ENCODE results near the gene ASTE1.
"Not testable (repeated sequence)": the region's sequence is repeated elsewhere in the genome, so short reads cannot be mapped to it uniquely, and the experiment has no call there.

ASTE1 gene

DNA sequence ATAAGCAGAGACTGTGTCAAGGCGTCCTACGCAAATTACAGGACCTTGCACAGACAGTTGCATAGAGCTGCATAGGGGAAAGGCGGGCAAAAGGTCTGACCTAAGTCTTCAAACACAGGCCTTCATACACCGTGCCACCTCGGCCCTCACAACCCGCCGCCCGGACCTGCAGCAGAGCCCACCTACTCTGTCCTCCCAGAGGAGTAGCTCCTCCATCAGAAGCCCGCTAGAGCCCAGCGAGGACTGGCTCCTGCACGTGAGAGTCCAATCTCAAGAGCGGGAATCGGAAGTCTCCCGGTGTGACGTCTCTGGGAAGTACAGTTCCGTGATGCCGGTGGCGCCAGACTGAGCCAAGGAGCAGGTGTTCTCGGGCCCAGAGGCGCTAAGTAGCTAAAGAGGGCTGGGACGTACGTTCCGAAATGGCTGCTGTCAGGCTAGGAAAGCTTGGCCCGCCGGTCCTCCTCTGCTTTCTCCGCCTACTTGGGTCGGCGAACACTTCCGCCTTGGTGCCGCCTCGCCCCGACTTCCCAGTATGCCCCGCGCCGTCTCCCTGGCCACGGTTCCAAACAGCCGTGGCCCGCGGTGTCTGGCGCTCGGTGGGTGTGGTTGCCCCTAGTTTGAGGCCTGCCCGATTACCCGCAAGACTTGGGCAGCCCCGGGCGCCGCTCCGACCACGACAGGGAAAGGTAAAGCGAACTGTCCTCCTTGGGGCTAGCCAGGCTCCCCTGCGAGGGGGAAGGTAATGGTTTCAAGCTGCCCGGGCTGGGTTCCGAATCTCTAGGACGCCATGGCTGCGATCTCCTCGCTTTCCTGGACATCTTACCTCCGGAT, at the start of gene ASTE1, which contains the start of gene NEK11:
Gene ASTE1 (minus strand): TSS at position 505 of the 831 bp plus-strand sequence. CDS start 1,519 bp downstream, outside the sequence.
Gene NEK11 (plus strand): TSS at position 557 of the 831 bp plus-strand sequence. CDS start 2,832 bp downstream, outside the sequence.
- DNase-seq = peak; percentile 83 to 87

DNA sequence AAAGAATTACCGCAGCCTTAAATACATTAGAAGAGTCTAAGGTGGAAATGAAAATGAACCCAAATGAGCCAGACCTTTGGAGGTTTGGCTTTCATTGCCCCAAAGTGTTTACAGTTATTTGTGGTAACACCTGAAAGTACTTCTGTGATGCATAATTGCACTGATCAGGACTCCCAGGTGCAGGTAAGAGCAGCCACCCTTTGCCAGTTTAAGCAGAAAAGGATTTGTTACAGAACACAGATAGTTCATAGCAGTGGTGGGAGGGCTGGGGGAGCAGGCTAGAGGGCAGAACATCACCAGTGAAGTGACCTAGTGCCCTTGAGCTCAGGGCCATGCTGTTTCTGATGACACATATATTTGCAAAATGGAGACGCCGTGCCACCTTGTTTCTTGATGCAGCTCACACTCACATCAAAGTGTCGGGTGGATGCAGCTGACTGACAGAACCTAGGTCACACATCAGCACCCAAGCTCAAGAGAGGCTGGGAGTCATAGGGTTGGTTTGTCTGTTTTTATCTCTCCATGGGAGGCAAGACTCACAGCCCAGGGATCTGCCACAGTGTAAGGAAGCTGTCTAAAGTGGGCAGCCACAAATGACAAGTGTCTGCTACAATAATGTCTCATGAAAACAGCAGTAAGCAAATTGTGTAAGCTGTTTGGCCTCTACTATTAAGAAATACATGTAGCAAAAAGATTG, 49.2 kb upstream of the ASTE1 start:
- DNase-seq = no peak

GRCh38 chr3:131072845-131073244, 46.2 kb upstream of the ASTE1 start:
- no peak for DNase-seq

- DNase-seq = peak; percentile 18 to 33
Observed at GRCh38 chr3:131072099-131072559, 45.5 kb upstream of the ASTE1 start.

DNA sequence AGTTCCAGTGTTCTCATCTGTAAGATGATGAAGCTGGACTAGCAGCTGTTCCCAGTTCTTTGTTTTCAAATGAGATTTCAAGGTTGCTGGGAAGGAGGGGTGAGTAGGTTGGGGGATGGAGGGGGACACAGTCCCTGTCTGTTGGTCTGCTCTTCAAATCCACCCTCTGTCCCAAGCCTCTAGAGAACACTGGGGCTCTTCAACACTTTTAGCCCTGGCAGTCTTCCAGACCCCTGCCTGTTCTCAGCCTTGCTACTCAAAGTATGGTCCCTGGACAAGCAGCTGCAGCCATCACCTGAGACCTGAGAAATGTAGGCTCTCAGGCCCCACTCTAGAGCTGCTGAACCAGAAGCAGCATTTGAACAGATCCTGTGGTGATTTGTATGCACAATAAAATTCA, 41.4 kb upstream of the ASTE1 start:
- no peak for DNase-seq

DNA sequence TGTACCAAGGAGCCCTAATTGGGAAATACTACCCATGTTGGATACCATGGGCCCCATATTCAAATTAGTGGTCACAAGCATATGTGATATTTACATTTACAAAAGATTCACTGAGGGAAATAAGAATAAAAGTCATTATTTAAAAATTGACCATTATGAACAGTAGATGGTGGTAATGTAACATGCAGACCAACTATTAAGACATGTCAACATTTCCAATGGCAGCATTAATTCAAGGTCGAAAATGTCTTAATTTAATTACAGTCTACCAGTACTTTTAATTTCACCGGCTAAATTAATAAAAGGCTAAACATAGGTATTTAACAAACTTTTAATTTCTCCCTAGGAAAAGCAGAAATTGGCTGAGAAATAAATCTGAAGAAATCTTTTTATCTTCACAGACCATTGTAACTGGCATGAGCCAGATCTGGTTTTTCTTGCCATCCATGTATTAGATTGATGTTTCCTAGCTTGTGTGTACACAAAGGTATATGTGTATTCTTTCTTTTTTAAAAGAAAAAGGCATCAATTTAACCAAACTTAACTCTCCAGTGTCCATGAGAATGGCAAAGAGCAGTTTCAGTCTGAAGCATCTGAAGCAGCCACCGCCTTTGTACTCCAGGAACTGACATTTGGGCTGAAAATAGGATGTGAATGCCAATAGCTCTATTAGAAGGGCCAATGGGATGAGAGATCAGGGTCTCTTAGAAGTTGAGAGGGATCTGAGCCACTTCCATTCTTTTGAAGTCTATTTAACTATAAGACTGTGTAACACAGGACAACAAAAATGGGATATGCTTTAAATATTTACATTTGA, 26.6 kb upstream of the ASTE1 start:
- DNase-seq = peak in 1 of 2 donors; percentile 7

- no peak for DNase-seq
Observed at GRCh38 chr3:131050001-131050400, 23.4 kb upstream of the ASTE1 start.

DNA sequence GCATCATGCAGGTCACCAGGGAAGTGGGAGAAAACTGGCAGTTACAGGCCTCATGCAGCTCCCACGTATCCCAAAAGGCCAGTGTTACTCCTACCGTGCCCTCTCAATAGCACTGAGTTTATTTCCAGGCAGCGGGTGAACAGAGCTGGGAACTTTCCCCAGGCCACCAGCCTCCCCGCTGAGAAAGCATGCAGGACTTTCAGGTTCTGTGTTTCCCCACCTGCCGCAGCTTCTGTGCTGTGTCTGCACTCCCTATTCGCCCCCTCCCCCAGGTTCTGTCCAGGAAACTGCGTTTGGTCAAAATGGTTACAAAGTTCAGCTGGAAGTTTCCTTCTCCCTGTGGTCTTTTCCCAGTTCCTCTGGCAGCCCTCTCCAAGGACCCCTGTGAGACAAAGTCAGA, 21.4 kb upstream of the ASTE1 start:
- DNase-seq = no peak

- DNase-seq = no peak
Observed at GRCh38 chr3:131047582-131047981, 21.0 kb upstream of the ASTE1 start.

- DNase-seq = not testable (repeated sequence)
Observed at GRCh38 chr3:131042271-131042985, 15.8 kb upstream of the ASTE1 start.

DNA sequence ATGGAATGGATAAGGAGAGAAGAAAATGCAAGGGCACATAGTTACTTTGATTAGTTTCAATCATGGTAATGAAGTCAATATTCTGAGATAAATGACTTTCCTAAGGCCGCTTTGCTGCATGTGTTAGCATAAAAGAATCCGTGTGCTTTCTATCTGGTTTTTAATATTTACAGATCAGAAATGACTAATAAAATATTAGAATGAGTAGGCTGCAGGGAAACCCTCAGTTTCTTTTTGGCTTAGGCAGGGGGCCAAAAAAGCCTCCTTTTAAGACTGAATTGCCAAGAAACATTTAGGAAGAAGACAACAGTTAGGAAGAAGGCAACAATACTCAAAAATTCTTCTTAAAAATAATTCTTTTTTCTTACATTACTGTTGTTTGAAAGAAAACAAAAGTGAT, 11.7 kb upstream of the ASTE1 start:
- DNase-seq = no peak

DNA sequence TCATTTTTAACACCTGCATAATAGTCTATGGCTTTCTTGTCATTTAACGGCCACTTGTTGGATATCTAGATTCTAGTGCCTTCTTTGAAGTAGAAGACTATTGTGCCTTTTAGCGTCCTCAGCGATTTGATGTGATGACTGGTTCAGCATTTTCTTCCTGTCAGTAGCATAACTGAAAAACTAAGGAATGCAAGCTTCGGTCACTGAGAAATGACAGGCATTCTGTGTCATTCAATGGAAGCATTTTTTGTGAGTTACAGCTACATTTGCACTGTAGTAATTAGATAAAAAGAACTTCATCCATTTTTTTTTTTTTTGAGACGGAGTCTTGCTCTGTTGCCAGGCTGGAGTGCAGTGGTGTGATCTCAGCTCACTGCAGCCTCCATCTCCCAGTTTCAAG, 10.4 kb upstream of the ASTE1 start:
- no peak for DNase-seq

DNA sequence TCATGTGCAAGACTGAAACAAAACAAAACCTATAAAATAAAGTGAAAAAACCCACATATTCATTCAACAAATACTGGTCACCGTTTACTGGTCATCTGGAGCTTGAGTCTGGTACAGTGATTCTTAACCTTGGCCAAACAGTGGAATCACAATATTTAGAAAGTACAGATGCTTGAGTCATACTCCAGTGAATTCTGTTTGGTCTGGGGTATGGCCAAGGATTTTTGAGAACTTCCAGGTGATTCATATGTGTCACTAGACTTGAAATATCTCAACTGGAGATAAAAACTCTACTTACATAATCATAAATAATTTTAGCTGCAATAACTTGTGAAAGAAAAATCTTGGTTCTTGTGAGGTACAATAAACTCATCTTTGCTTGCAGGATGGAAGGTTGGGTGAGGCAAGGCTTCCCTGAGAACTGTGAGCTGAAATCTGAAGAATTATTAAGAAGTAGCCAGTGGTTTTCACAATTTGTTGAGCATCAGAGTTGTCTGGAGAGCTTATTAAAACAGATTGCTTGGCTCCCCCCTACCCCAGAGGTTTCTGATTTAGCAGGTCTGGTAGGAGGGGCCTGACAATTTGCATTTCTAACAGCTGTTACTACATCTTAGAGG, 9.7 kb upstream of the ASTE1 start:
- no peak for DNase-seq

DNA sequence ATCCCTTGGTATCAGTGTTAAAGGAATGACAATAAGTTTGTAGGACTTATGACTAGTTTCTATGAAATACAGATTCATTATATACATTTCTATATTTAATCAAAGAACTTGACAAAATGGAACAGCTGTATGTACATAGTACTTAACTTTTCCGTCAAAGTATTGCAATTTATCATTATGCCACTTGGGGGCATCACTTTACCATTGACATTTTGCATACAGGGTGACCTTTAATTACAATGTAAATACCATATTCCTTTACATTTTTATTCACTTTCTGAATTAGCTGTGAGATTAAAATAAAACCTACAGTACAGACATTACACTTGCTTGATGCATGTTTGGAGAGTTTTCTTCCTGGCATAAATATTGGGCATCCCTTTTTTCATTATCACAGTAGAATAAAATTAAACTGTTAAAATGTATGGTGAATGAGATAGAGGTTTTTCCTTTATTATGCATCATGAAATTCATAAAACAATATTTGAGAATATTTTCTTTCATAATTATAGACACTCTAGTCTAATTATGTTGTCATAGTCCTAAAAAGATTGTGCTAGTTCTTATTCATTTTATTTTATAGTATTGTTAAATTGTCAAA, 7.0 kb upstream of the ASTE1 start:
- DNase-seq = peak; percentile 35 to 87

DNA sequence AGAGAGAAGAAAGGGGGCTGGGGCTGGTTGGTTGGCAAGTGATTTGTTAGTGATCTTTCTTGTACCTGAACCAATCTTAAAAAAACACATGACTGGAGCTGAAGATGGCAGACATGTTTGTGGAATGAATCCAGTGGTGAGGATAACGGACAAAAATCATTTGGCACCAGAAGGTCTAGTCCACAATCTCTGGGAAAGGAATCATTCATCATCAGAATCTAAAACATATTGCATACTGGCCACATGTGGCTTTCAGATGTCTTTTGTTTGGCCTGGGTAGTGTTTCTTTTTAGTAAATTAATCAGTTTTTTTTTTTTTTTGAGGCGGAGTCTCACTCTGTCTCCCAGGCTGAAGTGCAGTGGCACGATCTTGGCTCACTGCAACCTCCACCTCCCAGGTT, 5.0 kb upstream of the ASTE1 start:
- no peak for DNase-seq

GRCh38 chr3:131028844-131029243, 2.2 kb upstream of the ASTE1 start:
- no peak for DNase-seq

DNA sequence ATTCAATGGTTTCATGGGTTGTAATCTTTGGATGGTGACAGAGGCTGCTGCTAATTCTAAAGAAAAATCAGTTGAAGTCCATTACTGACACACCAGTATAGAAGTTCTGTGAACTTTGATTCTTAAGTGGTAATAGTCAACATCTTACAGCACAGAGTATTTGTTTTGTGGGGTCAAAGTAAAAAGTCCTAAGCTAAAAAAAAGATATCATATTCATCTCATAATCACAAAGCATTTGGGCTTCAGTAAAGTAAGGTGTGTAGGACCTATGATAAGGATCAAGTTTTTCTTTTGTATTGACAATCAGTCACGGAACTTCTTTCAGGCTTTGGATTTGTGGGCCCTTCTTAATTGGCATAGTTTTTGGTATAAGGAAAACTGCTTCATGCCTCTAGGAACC, 1.1 kb downstream of the ASTE1 start:
- DNase-seq = no peak

DNA sequence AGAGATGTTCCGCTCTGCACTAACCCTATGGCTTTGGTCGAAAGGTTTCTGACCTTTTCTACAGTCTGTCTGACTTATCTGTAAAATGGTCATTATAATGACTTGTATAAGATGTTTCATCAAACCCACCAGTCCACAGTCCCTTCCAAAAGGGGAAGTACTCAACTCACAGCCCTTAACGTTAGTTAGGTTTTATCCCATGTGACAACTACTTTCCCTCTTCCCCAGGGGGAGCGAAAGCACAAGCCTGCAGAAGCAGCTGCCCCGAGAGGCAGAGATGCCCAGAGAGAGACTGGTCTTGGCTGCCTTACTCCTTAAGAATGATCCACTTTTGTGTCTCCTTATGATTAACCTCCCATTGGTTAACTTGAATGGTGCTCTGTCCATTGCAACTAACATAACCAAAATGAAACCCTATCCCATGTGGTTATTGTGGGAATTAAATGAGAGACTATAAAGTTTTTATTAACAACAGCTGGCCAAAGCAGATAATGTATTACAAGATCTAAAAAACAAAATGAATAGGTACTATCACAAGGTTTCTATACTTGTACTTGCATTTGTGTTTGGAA, 6.4 kb downstream of the ASTE1 start:
- peak; percentile 53 to 59 for DNase-seq

DNA sequence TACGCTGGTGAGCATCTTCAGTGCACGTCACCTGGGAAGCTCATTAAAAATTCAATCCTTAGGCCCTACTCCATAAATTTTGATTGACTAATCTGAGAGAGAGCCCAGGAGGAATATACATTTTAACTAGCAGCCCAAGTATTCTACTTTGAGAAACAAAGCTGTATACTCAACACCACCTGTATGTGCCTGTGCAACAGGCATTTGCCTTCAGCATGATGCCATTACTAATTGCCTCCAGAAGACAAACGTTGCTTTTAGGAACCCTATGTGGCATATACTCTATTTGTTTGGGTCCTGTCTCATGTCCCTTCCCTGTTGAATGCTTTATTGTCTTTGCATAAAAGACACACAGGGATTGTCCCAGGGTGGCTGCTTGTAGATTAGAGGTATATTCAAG, 7.7 kb downstream of the ASTE1 start:
- DNase-seq = no peak

- DNase-seq = no peak
Observed at GRCh38 chr3:131009698-131010097, 16.9 kb downstream of the ASTE1 start.

DNA sequence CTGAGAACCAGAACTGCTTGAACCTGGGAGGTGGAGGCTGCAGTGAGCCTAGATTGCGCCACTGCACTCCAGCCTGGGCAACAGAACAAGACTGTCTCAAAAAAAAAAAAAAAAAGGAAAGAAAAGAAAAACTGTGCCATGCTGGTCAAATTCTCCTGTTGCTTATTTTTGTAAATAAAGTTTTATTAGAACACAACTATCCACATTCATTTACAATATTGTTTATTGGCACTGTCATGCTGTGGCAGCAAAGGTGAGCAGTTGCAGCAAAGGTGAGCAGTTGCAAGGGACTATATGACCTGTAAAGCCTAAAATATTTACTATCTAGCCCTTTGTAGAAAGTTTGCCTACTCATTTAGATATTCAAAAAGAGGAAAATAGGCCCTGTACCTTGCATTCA, 18.3 kb downstream of the ASTE1 start:
- DNase-seq = no peak
